Hepatocyte (in vitro differentiated cells): Measurements from ENCODE around the gene SLC4A1AP. TPM values are rescaled to one million over a fixed set of nuclear protein-coding genes. Genes with fewer than 3 reads are reported as not detected.

Experiments used
- DNase-seq: peaks from one replicate; pipeline ENCODE4 v3.0.0-alpha.2; 2016; ENCODE audit warnings: low spot score
- H2AFZ ChIP-seq: fragments of 200-600 bp; sonication (generic); 2 replicates; pipeline ENCODE4 v1.6.0; 2016; ENCODE audit warnings: antibody characterized with exemption, mild to moderate bottlenecking
- H3K27ac ChIP-seq: fragments of 200-600 bp; sonication (generic); 2 replicates; pipeline ENCODE4 v1.5.1; 2016; ENCODE audit warnings: mild to moderate bottlenecking
- H3K27me3 ChIP-seq: fragments of 200-600 bp; sonication (generic); 2 replicates; pipeline ENCODE4 v1.6.1; 2016
- H3K36me3 ChIP-seq: fragments of 200-600 bp; sonication (generic); replicated peaks from 2 replicates; pipeline ENCODE4 v1.5.1; 2016; ENCODE audit warnings: low read depth; ENCODE audit not compliant: insufficient read depth
- H3K4me1 ChIP-seq: fragments of 200-600 bp; sonication (generic); 2 replicates; pipeline ENCODE4 v1.5.1; 2016; ENCODE audit warnings: mild to moderate bottlenecking, moderate library complexity; ENCODE audit not compliant: insufficient read depth
- H3K4me2 ChIP-seq: fragments of 200-600 bp; sonication (generic); 2 replicates; pipeline ENCODE4 v1.6.0; 2016
- H3K4me3 ChIP-seq: fragments of 200-600 bp; sonication (generic); 2 replicates; pipeline ENCODE4 v1.5.1; 2016; ENCODE audit warnings: mild to moderate bottlenecking
- H3K79me2 ChIP-seq: fragments of 200-600 bp; sonication (generic); 2 replicates; pipeline ENCODE4 v1.6.0; 2017; ENCODE audit warnings: mild to moderate bottlenecking
- H3K9me2 ChIP-seq: fragments of 200-600 bp; sonication (generic); replicated peaks from 2 replicates; pipeline ENCODE4 v1.6.0; 2017; ENCODE audit warnings: mild to moderate bottlenecking; ENCODE audit not compliant: insufficient read depth
- H3K9me3 ChIP-seq: fragments of 200-600 bp; sonication (generic); 2 replicates; pipeline ENCODE4 v1.5.1; 2016; ENCODE audit warnings: low read depth, mild to moderate bottlenecking
- H4K20me1 ChIP-seq: fragments of 200-600 bp; sonication (generic); 2 replicates; pipeline ENCODE4 v1.6.0; 2016; ENCODE audit warnings: mild to moderate bottlenecking; ENCODE audit not compliant: insufficient read depth, poor library complexity, severe bottlenecking
- CTCF ChIP-seq: fragments of 200-600 bp; sonication (generic); IDR thresholded peaks from 2 replicates; pipeline ENCODE4 v1.5.1; 2016; ENCODE audit warnings: antibody characterized with exemption, mild to moderate bottlenecking; ENCODE audit not compliant: poor library complexity
- EZH2 ChIP-seq: fragments of 200-600 bp; sonication (generic); IDR thresholded peaks from 2 replicates; pipeline ENCODE4 v1.6.1; 2016; ENCODE audit warnings: antibody characterized with exemption, mild to moderate bottlenecking, borderline replicate concordance
- EZH2phosphoT487 ChIP-seq: fragments of 200-600 bp; sonication (generic); IDR thresholded peaks from one replicate; pipeline ENCODE4 v1.6.1; 2018; ENCODE audit warnings: antibody characterized with exemption, mild to moderate bottlenecking, low read depth, moderate library complexity; ENCODE audit not compliant: unreplicated experiment, severe bottlenecking
- WGBS: methylation state at CpG from one replicate; pipeline ENCODE4 v1.1.6; 2016; ENCODE audit warnings: low lambda C conversion rate; ENCODE audit errors: missing lambda C conversion rate; 5-methylcytosine and 5-hydroxymethylcytosine counted together
- polyA plus RNA-seq: library from polyadenylated mRNA; unstranded; fragments of >200 nt; fragmentation: Nextera tagmentation; extraction: Ambion mirVana; gene quantifications from 2 replicates; pipeline ENCODE4 v1.2.1, GENCODE V29; 2016
- small RNA-seq: library from RNA; depleted of rRNA; stranded (forward); fragments of <200 nt; gene quantifications from one replicate; pipeline ENCODE3, GENCODE V24; 2014
- total RNA-seq: library from RNA; depleted of rRNA; stranded (reverse); fragments of >200 nt; gene quantifications from 2 replicates; pipeline ENCODE4 v1.2.3, GENCODE V29; 2014

SLC4A1AP gene
- total and polyA plus RNA-seq, 2 experiments from 2014 or later = 21.1 to 21.9 TPM

DNA sequence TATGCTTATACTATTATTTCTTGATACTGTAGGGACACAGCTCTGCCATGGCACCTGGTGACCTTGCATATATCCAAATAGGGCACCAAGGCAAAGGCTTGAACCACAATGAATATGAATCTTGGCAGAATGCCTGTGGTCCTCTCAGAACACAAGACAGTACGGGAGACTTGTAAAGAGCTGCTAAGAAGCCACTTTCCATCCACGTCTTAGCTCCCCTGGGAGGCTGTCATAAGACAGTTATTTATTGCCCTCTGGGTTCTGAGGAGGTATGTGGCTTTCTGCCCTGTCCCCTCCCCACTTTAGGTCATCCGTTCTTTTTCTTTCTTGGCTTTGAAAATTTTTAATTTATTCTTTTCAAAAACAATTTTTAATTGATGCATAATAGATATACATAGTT lies 78.0 kb downstream of the SLC4A1AP start:
- no peaks in the 10 kb centered on the region for H3K79me2 ChIP-seq
- H3K27me3 ChIP-seq = no peaks in the 10 kb centered on the region
- no peak overlapping the region for H3K4me2 ChIP-seq
- TF ChIP-seq EZH2phosphoT487 = no peak
- TF ChIP-seq CTCF = no peak
- TF ChIP-seq EZH2 = no peak
- H4K20me1 ChIP-seq = no peaks in the 10 kb centered on the region
- H3K27ac ChIP-seq = no peak overlapping the region
- H3K36me3 ChIP-seq = no peaks in the 10 kb centered on the region
- no peak overlapping the region for H3K4me3 ChIP-seq
- 78% methylated on average over 3 of the region's 3 CpGs for WGBS
- no peak overlapping the region for H2AFZ ChIP-seq
- no peaks in the 10 kb centered on the region for H3K9me3 ChIP-seq
- DNase-seq = no peak
- peaks cover 13% of the 10 kb centered on the region for H3K4me1 ChIP-seq
- no peaks in the 10 kb centered on the region for H3K9me2 ChIP-seq

GRCh38 chr2:27742571-27742970 lies 78.9 kb downstream of the SLC4A1AP start:
- TF ChIP-seq EZH2phosphoT487 (no peak), CTCF (no peak), EZH2 (no peak)
- 95% methylated on average over 9 of the region's 9 CpGs for WGBS

More at GRCh38 chr2:27742571-27742970, 78.9 kb downstream of the SLC4A1AP start:
- Histone ChIP-seq H3K27me3 (no peaks in the 10 kb centered on the region), H3K9me2 (no peaks in the 10 kb centered on the region), H3K9me3 (no peaks in the 10 kb centered on the region), H2AFZ (no peak overlapping the region), H3K36me3 (no peaks in the 10 kb centered on the region), H3K4me2 (no peak overlapping the region), H4K20me1 (no peaks in the 10 kb centered on the region), H3K4me1 (peaks cover 7% of the 10 kb centered on the region), H3K27ac (no peak overlapping the region), H3K4me3 (no peak overlapping the region), H3K79me2 (no peaks in the 10 kb centered on the region)
- no peak for DNase-seq

Small RNAs within 50 kb of the gene (small RNA-seq; reads per million reads assigned to genes)
- gene RF00340 = not detected

Other genes starting within 250 kb of the SLC4A1AP start
- gene NRBP1, start 235.3 kb upstream of the SLC4A1AP start, total RNA-seq = 114 and 127 TPM in 2 replicates
- 157 and 165 TPM in 2 replicates for gene NRBP1, start 235.3 kb upstream of the SLC4A1AP start, polyA plus RNA-seq
- gene KRTCAP3, start 221.5 kb upstream of the SLC4A1AP start, total RNA-seq = 11.4 and 19.3 TPM in 2 replicates
- 21.0 and 23.3 TPM in 2 replicates for gene KRTCAP3, start 221.5 kb upstream of the SLC4A1AP start, polyA plus RNA-seq
- 12.2 and 13.0 TPM in 2 replicates for gene IFT172, start 174.1 kb upstream of the SLC4A1AP start, total RNA-seq
- 13.3 and 14.4 TPM in 2 replicates for gene IFT172, start 174.1 kb upstream of the SLC4A1AP start, polyA plus RNA-seq
- gene FNDC4, start 168.7 kb upstream of the SLC4A1AP start, total RNA-seq = 15.6 and 16.3 TPM in 2 replicates
- gene FNDC4, start 168.7 kb upstream of the SLC4A1AP start, polyA plus RNA-seq = 21.4 and 24.2 TPM in 2 replicates
- gene GCKR, start 167.1 kb upstream of the SLC4A1AP start, total RNA-seq = 7.2 and 7.4 TPM in 2 replicates
- 7.6 and 8.7 TPM in 2 replicates for gene GCKR, start 167.1 kb upstream of the SLC4A1AP start, polyA plus RNA-seq
- 27.7 and 30.7 TPM in 2 replicates for gene ZNF512, start 80.8 kb upstream of the SLC4A1AP start, total RNA-seq
- gene ZNF512, start 80.8 kb upstream of the SLC4A1AP start, polyA plus RNA-seq = 13.7 and 19.9 TPM in 2 replicates
- 2.7 and 4.4 TPM in 2 replicates for gene CCDC121, start 34.9 kb upstream of the SLC4A1AP start, total RNA-seq
- 2.7 and 5.4 TPM in 2 replicates for gene CCDC121, start 34.9 kb upstream of the SLC4A1AP start, polyA plus RNA-seq
- 35.8 and 36.5 TPM in 2 replicates for gene GPN1, start 34.8 kb upstream of the SLC4A1AP start, total RNA-seq
- gene GPN1, start 34.8 kb upstream of the SLC4A1AP start, polyA plus RNA-seq = 30.1 and 46.7 TPM in 2 replicates
- gene SUPT7L, start 275 bp upstream of the SLC4A1AP start, total RNA-seq = 32.3 and 43.3 TPM in 2 replicates
- gene SUPT7L, start 275 bp upstream of the SLC4A1AP start, polyA plus RNA-seq = 27.3 and 30.7 TPM in 2 replicates
- 148 and 206 TPM in 2 replicates for gene MRPL33, start 107.8 kb downstream of the SLC4A1AP start, total RNA-seq
- gene MRPL33, start 107.8 kb downstream of the SLC4A1AP start, polyA plus RNA-seq = 311 and 315 TPM in 2 replicates
- 5.5 and 6.7 TPM in 2 replicates for gene RBKS, start 226.5 kb downstream of the SLC4A1AP start, total RNA-seq
- 6.0 and 7.2 TPM in 2 replicates for gene RBKS, start 226.5 kb downstream of the SLC4A1AP start, polyA plus RNA-seq
- 28.8 and 30.8 TPM in 2 replicates for gene BABAM2, start 226.8 kb downstream of the SLC4A1AP start, total RNA-seq
- gene BABAM2, start 226.8 kb downstream of the SLC4A1AP start, polyA plus RNA-seq = 43.6 and 49.4 TPM in 2 replicates